Measurements from ENCODE around the gene SUCO. TPM values are rescaled to one million over a fixed set of nuclear protein-coding genes. Genes with fewer than 3 reads are reported as not detected.

The SUCO gene
- polyA plus RNA-seq, 1 of the 3 experiments (the other 2 are of a cell fraction): 5.4 TPM

- no peak for TF ChIP-seq USF1 (IDR thresholded peaks at IDR 0.05; ENCODE audit: borderline replicate concordance, low read depth)
Measured at GRCh38 chr1:172483448-172483847, 49.5 kb upstream of the SUCO start (continued).

- ChIA-PET CTCF (no interaction called here), POLR2A (no interaction called here)
Measured at GRCh38 chr1:172484252-172484651, 48.7 kb upstream of the SUCO start.

More at GRCh38 chr1:172484252-172484651, 48.7 kb upstream of the SUCO start:
- Histone ChIP-seq H3K4me3 (ENCODE audit: low read depth in 2 of 2, low read length in 1 of 2) (no peak overlapping the region), H2AFZ (ENCODE audit: low read depth) (no peak overlapping the region), H3K36me3 (replicated peaks in 1 of 2; ENCODE audit: control insufficient read depth in 1 of 2, insufficient read depth in 2 of 2, low read length in 1 of 2) (no peaks in the 10 kb centered on the region), H3F3A (replicated peaks; ENCODE audit: insufficient read depth) (no peaks in the 10 kb centered on the region), H3K4me2 (no peak overlapping the region), H3K9me2 (no peaks in the 10 kb centered on the region), H4K20me1 (ENCODE audit: insufficient read depth) (no peaks in the 10 kb centered on the region), H3K27ac (ENCODE audit: low read depth in 2 of 2, low read length in 1 of 2) (no peak overlapping the region), H3K9me3 (no peaks in the 10 kb centered on the region), H3K4me1 (ENCODE audit: control insufficient read depth in 1 of 2, insufficient read depth in 2 of 2, low read depth in 1 of 2, low read length in 1 of 2) (no peaks in the 10 kb centered on the region), H3K9ac (no peak overlapping the region), H3K27me3 (ENCODE audit: insufficient read depth) (peaks cover 5% of the 10 kb centered on the region; the same call in 1 of the 2 replicates), H3K79me2 (ENCODE audit: insufficient read depth) (no peaks in the 10 kb centered on the region)
- no peak for DNase-seq
- TF ChIP-seq IRF3 (IDR thresholded peaks at IDR 0.05; ENCODE audit: low read depth, low read length) (no peak), ELF1 (IDR thresholded peaks at IDR 0.05) (no peak), SMC3 (IDR thresholded peaks at IDR 0.05; ENCODE audit: low read depth, low read length) (no peak), GABPA (IDR thresholded peaks at IDR 0.05; ENCODE audit: low read depth) (no peak), EP300 (IDR thresholded peaks at IDR 0.05; ENCODE audit: borderline replicate concordance in 1 of 2, low read depth in 1 of 2, low read length in 1 of 2) (no peak), FOXM1 (IDR thresholded peaks at IDR 0.05; ENCODE audit: low read depth) (no peak), RCOR1 (IDR thresholded peaks at IDR 0.05; ENCODE audit: low read length) (no peak), SIN3A (IDR thresholded peaks at IDR 0.05; ENCODE audit: borderline replicate concordance, low read depth, low read length) (no peak), MXI1 (IDR thresholded peaks at IDR 0.05; ENCODE audit: low read depth, low read length) (no peak), USF1 (IDR thresholded peaks at IDR 0.05; ENCODE audit: borderline replicate concordance, low read depth) (no peak), MAX (IDR thresholded peaks at IDR 0.05; ENCODE audit: low read depth) (no peak), CHD2 (IDR thresholded peaks at IDR 0.05; ENCODE audit: low read length, partially characterized antibody) (no peak), RAD21 (IDR thresholded peaks at IDR 0.05; ENCODE audit: low read length) (no peak), PBX3 (IDR thresholded peaks at IDR 0.05) (no peak), RXRA (IDR thresholded peaks at IDR 0.05; ENCODE audit: borderline replicate concordance, low read depth) (no peak), GATA2 (CRISPR knock-in tag; IDR thresholded peaks at IDR 0.05) (no peak)

Data from SK-N-SH (cell line).